MG63 (cell line): ENCODE results near the gene ADAM8. TPM values are rescaled to one million over a fixed set of nuclear protein-coding genes. Genes with fewer than 3 reads are reported as not detected.

ENCODE experiments used
- DNase-seq: peaks from one replicate; pipeline ENCODE4 v3.0.0-alpha.2; 2020
- H3K27me3 ChIP-seq: fragments of 250-450 bp; sonication (Bioruptor Pico); 2 replicates; pipeline ENCODE4 v1.5.1; 2020; ENCODE audit warnings: mild to moderate bottlenecking, moderate library complexity
- H3K36me3 ChIP-seq: fragments of 250-450 bp; sonication (Bioruptor Pico); 2 replicates; pipeline ENCODE4 v1.5.1; 2020; ENCODE audit warnings: mild to moderate bottlenecking, moderate library complexity
- H3K4me3 ChIP-seq: fragments of 250-450 bp; sonication (Bioruptor Pico); 2 replicates; pipeline ENCODE4 v1.5.1; 2020; ENCODE audit warnings: mild to moderate bottlenecking, moderate library complexity
- H3K9me3 ChIP-seq: fragments of 250-450 bp; sonication (Bioruptor Pico); 2 replicates; pipeline ENCODE4 v1.5.1; 2020; ENCODE audit warnings: mild to moderate bottlenecking, moderate library complexity
- total RNA-seq: library from RNA; depleted of rRNA; stranded (reverse); fragments of >200 nt; shearing (Covaris generic); gene quantifications from 2 replicates; pipeline ENCODE4 v1.2.3, GENCODE V29; 2014; ENCODE audit warnings: low replicate concordance

ADAM8 gene
- total RNA-seq, 1 experiment from 2014 or later: 1.5 TPM

DNA sequence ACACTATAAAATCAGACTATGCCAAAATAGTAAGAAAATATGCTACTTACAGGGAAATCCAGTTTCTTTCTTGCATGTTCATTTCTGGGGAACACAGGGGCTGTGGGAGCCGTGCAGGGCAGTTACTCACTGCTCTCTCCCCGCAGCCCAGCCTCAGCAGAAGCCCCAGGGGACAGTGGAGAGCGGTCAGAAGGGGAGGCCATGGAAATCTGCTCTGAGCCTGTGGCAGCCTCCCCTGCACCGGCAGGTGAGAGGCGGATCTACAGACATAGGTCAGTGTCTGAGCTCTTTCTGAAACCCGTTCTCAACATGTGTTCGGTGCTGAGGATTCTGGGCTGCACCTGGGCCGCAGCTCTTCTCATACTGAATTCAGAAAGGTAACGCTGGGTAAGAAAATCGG, 34.9 kb upstream of the ADAM8 start:
- Histone ChIP-seq H3K36me3 (peaks cover 14% of the 10 kb centered on the region), H3K9me3 (no peaks in the 10 kb centered on the region; the same call in 1 of the 2 replicates), H3K4me3 (no peak overlapping the region), H3K27me3 (no peaks in the 10 kb centered on the region)
- DNase-seq: no peak

DNA sequence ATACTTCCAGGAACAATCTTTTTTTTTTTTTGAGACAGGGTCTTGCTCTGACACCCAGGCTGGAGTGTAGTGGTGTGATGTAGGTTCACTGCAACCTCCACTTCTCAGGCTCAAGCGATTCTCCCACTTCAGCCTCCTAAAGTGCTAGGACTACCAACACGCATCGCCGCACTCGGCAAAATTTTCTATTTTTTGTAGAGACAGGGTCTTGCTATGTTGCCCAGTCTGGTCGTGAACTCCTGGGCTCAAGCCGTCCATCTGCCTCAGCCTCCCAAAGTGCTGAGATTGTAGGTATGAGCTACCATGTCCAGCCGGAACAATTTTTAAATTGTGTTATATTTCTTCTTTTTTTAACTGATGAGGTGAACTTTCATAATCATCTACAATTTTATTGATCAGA, 34.1 kb upstream of the ADAM8 start:
- no peaks in the 10 kb centered on the region for H3K27me3 ChIP-seq
- H3K9me3 ChIP-seq: no peaks in the 10 kb centered on the region
- no peak for DNase-seq
- peaks cover 14% of the 10 kb centered on the region for H3K36me3 ChIP-seq
- no peak overlapping the region for H3K4me3 ChIP-seq

DNA sequence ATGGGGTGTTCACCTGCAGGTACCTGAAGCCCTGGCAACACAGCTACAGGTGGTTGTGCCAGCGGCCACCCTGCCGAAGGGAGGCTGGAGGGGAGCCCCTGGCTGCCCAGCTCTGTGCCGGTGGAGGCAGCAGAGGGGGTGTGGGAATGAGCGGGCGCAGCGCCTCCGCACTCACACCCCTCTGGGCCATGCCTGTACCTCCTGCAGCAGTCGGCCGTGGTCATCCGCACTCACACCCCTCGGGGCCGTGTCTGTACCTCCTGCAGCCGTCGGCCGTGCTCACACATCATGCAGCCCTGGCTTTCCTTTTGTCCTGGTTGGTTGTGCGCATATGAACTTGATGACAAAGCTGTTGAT, 33.7 kb upstream of the ADAM8 start:
- no peaks in the 10 kb centered on the region for H3K9me3 ChIP-seq
- peaks cover 16% of the 10 kb centered on the region for H3K36me3 ChIP-seq
- no peaks in the 10 kb centered on the region for H3K27me3 ChIP-seq
- H3K4me3 ChIP-seq: no peak overlapping the region
- no peak for DNase-seq

DNA sequence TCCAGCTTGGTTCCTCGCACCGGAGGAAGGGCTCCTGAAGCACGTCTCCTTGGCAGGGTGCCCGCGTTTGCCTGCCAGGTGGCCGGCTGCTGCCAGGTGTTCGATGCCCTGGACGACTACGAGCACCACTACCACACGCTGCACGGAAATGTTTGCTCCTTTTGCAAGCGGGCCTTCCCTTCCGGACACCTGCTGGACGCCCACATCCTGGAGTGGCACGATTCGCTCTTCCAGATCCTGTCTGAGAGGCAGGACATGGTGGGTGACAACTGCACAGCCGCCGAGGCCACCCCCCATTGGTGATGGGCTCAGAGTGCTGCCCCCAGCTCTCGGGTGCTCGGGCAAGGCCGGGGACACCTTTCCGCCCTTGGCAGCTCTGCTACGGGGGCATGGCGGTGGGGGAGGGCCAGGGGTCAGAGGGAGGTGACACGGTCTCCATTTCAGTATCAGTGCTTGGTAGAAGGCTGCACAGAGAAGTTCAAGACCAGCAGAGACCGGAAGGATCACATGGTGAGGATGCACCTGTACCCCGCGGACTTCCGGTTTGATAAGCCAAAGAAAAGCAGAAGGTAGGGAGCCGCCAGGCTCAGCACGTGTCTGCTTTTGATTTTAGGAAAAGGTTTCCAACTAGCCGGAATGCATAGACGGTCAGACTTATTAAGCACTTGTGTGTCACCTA, 33.2 kb upstream of the ADAM8 start:
- peaks cover 17% of the 10 kb centered on the region for H3K36me3 ChIP-seq
- no peak for DNase-seq
- no peak overlapping the region for H3K4me3 ChIP-seq
- H3K27me3 ChIP-seq: no peaks in the 10 kb centered on the region
- H3K9me3 ChIP-seq: no peaks in the 10 kb centered on the region

DNA sequence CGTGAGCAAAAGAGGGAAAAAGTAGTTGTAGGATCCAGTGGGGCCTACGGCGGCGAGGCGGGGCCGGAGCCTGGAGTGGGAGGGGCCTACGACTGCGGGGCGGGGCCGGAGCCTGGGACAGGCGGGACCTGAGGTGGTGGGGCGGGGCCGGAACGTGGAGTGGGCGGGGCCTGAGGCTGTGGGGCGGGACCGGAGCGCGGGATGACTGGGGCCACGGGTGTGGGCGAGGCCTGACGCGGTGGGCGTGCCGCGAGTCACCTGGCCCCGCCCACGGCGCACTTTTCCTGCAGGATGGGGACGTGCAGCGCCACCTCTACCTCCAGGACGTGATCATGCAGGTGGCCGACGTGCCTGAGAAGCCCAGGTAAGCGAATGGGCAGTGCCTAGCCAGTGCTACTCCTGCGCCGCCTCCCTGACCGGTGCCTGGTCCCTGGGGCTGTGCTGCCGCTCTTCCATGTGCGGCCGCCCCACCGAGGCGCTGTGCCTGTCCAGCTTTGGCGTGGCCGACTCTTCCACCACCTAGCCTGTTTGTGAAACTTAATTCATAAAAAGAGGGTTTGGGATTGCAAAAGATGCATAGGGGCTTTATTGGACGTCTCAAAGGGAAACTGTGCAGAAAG, 32.5 kb upstream of the ADAM8 start:
- Histone ChIP-seq H3K27me3 (no peaks in the 10 kb centered on the region), H3K9me3 (no peaks in the 10 kb centered on the region), H3K4me3 (peak overlapping the region; percentile 76), H3K36me3 (peaks cover 17% of the 10 kb centered on the region)
- peak; percentile 82 for DNase-seq

DNA sequence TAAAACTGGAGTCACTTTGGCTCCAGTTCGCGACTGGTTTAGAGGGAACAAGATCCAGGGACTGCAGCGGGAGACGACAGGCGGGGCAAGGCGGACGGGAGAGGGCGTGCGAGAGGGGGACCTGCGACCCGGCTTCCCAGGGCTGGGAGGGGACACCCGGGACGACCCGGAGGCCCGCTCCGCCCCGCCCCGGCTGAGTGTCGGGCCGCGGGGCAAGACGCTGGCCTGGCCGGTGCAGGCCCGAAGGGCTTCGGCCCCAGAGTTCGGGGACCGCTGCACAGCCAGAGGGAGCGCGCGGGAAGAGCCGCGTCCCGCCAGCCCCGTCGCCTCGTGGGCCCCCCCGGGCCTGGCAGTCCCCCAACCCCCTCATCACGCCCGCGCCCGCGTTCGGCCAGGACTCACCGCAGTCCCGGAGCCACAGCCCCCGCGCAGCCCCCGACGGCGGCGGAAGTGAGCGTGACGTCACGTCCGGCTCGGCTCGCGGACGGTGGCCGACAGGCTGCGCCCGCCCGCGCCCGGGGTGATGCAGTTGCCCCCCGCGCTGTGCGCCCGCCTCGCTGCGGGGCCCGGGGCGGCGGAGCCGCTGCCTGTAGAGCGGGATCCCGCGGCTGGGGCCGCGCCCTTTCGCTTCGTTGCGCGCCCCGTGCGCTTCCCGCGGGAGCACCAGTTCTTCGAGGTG, 31.9 kb upstream of the ADAM8 start, which contains the start of the genes TUBGCP2 and ZNF511:
Gene TUBGCP2 (minus strand): TSS at position 452 of the 679 bp plus-strand sequence. CDS start 5,931 bp downstream, outside the sequence.
Gene ZNF511 (plus strand): TSS at position 494 of the 679 bp plus-strand sequence. CDS start 30 bp downstream, at position 524.
- H3K36me3 ChIP-seq: peaks cover 17% of the 10 kb centered on the region
- DNase-seq: peak; percentile 88
- H3K4me3 ChIP-seq: peak within 1 kb of the TSS; percentile 76
- no peaks in the 10 kb centered on the region for H3K27me3 ChIP-seq
- no peaks in the 10 kb centered on the region for H3K9me3 ChIP-seq

DNA sequence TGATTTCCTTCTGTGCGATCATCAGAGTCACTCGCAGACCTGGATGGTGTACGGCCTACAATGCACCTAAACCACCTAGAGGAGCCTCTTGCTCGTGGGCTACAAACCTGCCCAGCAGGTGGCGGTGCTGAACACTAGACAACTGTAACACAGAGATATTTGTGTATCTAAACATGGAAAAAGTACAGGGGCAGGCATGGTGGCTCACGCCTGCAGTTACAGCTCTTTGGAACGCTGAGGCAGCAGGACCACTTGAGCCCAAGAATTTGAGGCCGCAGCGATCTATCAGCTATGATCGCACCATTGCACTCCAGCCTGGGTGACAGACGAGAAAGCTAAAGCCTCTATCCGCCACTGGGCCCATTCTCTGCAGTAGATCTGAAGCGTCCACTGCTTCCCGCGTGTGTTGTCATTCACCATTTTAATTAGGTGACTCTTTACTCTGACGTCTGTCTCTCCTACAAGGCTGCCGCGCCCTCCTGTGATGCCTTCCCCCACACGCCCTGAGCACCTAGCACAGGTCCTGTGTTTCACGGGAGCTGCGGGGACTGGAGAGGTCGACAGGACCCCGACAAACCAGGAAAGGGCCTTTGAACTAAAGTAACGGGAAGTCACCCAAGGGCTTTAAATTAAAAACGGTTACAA, 31.2 kb upstream of the ADAM8 start:
- Histone ChIP-seq H3K36me3 (peaks cover 17% of the 10 kb centered on the region), H3K9me3 (no peaks in the 10 kb centered on the region), H3K4me3 (peak overlapping the region; percentile 76), H3K27me3 (no peaks in the 10 kb centered on the region)
- peak; percentile 58 for DNase-seq

DNA sequence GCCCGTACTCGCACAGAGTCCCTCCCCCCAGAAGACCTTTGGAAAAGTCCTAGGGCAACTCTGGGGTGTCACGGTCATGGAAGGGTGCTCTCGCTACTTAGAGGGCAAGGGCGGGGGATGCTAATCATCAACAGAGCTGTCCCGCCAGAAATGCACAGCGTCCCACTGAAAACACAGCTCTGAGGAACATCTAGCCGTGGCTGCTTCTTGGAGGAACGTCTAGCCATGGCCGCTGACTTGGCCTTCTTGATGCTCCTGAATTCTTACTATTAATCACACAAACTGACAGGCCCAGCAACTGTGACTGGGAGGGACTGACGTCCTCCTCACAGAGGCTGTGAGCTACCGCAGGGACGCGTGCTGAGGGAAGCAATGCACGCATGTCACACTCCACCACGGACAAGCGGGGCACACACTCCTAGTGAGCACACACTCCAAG, 30.3 kb upstream of the ADAM8 start:
- H3K4me3 ChIP-seq: peak overlapping the region; percentile 76; the same call in 1 of the 2 replicates
- H3K9me3 ChIP-seq: no peaks in the 10 kb centered on the region
- H3K36me3 ChIP-seq: peaks cover 17% of the 10 kb centered on the region
- no peaks in the 10 kb centered on the region for H3K27me3 ChIP-seq
- DNase-seq: no peak

DNA sequence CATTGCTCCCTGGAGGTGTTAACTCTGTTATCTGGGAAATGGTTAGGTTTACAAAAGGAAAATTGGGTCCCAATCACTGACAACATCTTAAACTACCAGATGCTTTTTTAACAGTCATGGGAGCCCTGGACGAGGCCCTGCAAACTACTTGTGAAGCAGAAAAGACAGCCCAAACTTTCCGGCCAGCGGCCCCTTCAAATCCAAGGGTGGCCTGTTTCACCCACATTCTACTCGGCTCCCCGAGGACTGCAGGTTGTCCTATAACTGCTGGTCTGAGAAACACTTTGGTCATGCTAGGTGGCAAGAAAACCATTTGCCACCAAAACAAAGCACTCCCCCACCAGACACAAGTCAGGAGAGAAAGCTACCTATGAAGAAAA, 29.4 kb upstream of the ADAM8 start:
- Histone ChIP-seq H3K9me3 (no peaks in the 10 kb centered on the region), H3K27me3 (no peaks in the 10 kb centered on the region), H3K4me3 (no peak overlapping the region), H3K36me3 (peaks cover 19% of the 10 kb centered on the region)
- no peak for DNase-seq

DNA sequence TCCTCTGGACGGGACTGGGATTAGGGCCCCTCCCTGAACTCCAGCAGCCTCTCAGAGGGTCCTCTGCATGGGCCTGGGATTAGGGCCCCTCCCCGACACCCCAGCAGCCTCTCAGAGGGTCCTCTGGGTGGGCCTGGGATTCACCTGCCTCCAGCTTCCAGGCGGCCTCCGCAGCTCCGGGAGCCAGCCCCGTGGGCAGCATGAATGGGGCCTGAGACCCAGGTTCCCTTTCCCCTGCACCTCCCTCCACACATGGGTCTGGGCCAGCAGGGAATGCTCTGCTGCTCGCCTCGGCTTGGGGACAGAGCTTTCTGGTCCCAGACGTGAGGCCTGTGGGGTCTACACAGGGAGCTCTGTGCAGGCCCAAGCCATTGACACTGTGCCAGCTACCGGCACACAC, 26.5 kb upstream of the ADAM8 start:
- Histone ChIP-seq H3K36me3 (peaks cover 26% of the 10 kb centered on the region), H3K27me3 (no peaks in the 10 kb centered on the region), H3K9me3 (no peaks in the 10 kb centered on the region), H3K4me3 (no peak overlapping the region)
- DNase-seq: no peak

DNA sequence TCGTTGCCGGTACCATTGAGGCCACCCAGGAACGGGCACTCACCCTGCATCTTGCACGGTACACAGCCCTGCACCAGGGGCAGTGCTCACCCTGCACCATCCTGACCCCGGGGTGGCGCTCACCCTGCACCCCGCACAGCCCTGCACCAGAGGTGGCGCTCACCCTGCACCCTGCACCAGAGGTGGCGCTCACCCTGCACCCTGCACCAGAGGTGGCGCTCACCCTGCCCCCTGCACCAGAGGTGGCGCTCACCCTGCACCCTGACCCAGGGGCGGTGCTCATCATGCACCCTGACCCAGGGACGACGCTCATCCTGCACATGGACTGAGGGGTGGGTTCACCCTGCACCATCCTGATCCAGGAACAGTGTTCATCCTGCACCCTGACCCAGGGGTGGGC, 25.6 kb upstream of the ADAM8 start:
- Histone ChIP-seq H3K27me3 (no peaks in the 10 kb centered on the region), H3K4me3 (no peak overlapping the region), H3K36me3 (peaks cover 25% of the 10 kb centered on the region), H3K9me3 (no peaks in the 10 kb centered on the region)
- no peak for DNase-seq

DNA sequence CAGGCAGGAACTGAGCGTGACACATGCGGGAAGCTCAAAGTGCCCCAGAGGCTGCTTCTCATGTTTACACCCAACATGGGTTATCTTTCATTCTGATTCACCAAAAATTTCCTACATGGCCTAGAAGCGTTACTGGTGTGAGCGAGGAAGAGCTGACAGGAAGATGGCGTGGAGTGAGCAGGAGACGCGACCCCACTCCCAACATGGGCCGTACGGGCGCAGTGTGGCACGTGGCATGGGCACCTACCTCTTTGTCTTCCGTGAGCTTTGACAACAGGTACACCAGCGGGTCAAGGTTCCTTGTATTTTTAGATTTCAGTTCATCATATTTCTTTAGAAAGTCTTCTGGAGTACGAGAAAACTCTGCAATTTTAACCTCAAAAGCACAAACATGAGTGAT, 23.1 kb upstream of the ADAM8 start:
- no peak for DNase-seq
- Histone ChIP-seq H3K36me3 (peaks cover 26% of the 10 kb centered on the region), H3K27me3 (no peaks in the 10 kb centered on the region), H3K9me3 (no peaks in the 10 kb centered on the region), H3K4me3 (no peak overlapping the region)

DNA sequence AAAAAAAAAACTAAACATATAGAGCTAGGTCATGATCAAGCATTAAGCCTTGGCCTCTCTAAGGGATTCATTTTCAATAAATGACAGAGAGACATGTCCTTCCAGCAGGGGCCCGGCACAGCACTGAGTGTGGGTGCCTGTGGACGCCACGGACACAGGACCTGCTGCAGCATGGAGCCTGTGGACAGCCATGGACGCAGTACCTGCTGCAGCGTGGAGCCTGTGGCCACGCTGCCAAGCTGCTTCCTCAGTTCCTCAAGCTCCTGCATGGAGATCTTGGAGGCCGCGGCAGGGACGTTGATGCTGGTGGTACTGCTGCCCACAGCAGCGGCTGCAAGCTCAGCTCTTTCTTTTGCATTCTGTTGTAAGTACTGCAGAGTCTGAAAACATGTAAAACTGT, 22.6 kb upstream of the ADAM8 start:
- no peak overlapping the region for H3K4me3 ChIP-seq
- peaks cover 26% of the 10 kb centered on the region for H3K36me3 ChIP-seq
- no peaks in the 10 kb centered on the region for H3K9me3 ChIP-seq
- DNase-seq: no peak
- H3K27me3 ChIP-seq: no peaks in the 10 kb centered on the region

DNA sequence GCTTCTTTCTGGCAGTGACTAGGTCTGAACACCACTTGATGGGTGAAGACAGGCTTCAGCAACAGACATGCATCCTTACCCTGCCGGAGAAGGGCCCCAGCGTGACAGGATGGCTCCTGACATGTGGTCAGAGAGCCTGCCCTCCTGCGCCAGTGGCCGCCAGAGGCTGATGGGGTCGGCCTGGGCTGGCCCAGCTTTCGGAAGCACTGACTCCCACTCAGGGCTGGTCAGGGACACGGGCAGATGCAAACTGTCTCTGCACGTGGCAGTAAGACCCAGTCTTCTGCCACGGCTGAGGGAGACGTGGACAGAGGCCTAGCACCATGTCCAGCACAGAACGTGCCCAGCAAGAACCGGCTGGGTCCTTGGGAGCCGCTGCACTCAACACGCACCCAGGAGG, 21.8 kb upstream of the ADAM8 start:
- Histone ChIP-seq H3K36me3 (peaks cover 30% of the 10 kb centered on the region), H3K27me3 (no peaks in the 10 kb centered on the region), H3K9me3 (no peaks in the 10 kb centered on the region), H3K4me3 (no peak overlapping the region)
- DNase-seq: no peak

DNA sequence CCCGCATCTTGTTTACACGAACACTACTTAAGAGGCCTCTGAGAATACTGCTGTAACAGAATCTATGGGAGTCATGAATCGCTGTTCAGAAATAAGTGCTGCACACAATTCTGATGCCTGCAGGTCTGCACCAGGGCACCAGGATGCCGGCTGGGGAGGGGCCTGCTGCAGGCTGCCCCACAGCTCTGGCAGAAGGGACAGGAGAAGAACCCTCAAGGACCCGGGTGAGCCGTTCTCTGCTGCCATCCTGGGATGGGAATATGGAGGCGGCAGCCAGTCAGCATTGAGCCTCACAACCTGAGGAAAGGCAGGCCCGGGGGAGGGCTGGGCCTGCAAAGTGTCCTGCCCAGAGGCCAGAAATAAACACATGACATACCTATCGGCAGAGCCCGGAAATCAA, 20.8 kb upstream of the ADAM8 start:
- DNase-seq: no peak
- peaks cover 39% of the 10 kb centered on the region for H3K36me3 ChIP-seq
- H3K9me3 ChIP-seq: no peaks in the 10 kb centered on the region
- H3K27me3 ChIP-seq: no peaks in the 10 kb centered on the region
- no peak overlapping the region for H3K4me3 ChIP-seq

DNA sequence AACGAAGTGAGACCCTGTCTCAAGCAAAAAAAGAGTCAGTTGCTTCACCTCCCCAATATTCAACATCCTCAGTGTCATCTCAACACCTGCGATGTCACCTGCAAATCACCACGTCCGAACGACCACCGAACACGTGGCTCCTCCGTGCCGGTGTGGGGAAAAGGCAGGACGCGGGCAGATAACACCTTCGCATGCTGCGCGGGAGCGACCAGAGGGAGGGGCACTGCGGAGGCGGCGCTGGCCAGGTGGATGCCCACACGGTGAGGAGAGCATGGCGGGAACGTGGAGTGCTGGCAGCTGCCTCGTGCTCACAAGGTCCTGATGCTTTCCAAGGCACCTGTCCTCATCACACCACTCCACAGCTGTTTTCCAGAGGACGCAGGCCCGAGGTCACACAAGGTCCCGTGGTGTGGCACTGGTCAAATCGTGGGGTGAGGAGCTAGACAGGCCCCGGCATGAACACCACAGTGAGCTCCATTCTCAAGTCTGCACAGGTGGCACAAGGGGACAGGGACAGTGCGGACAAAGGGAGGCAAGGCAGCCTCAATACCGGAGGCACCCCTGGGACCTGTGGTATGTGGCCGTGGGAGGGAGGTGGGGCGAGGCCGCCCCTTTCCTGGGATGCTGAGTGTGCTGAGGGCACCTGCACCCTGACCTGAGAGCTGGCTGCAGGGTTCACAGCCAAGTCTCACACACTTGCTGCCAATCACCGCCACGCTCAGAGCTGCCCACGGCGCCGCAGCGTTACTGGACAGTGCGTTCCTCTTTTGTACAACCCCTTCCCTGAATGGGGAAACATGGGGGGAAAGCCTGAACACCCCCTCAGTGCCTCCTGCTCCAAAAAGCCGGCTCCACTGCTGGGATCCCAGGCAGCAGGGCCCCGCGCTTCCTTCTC, 19.0 kb upstream of the ADAM8 start:
- no peaks in the 10 kb centered on the region for H3K27me3 ChIP-seq
- no peak overlapping the region for H3K4me3 ChIP-seq
- no peak for DNase-seq
- H3K9me3 ChIP-seq: no peaks in the 10 kb centered on the region
- H3K36me3 ChIP-seq: peaks cover 34% of the 10 kb centered on the region
